ENCODE data around the gene MRPS16.
"Not testable (repeated sequence)": the region's sequence is repeated elsewhere in the genome, so short reads cannot be mapped to it uniquely, and the experiment has no call there.

Gene MRPS16

DNA sequence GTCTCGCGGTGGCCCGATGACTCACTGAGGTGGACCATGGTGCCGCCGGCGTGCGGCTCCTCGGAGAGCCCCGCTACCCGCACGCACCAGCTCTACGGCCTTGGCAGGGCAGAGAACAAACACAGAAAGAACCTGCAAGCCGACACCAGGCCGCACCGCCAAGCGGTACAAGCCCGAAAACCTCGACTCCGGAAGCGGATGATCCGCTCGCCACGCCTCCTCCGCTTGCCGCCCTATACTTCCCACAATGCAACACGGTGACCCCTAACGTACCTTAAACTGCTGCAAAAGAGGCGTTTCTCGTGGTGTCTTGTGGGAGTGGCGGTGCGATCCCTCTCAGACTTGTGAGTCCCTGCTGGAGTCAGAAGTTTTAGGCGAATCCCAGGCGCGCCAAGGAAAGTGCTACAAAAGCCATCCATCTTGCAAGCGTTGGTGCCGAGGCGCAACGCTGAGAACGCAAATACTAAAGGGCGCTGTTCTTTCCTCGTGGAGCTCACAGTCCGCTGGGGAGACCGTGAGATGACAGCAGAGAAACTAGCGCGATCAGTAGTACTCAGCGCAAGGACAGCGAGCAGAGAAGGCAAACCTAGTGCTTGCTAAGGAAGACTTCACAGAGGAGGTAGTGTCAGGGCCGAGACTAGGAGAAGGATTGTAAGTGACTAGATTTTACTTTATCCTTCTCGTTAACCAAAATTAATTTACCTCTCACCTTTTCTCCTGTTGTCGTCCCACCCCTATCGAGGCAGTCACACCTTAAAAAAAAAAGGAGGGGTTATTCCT is at the start of gene MRPS16:
Gene MRPS16 (minus strand): TSS at position 200 of the 780 bp plus-strand sequence. CDS start 162 bp downstream, at position 38.
- in situ Hi-C loops (cut with HindIII; ENCODE audit: low sequenced_read_pairs) = no loop called here

DNA sequence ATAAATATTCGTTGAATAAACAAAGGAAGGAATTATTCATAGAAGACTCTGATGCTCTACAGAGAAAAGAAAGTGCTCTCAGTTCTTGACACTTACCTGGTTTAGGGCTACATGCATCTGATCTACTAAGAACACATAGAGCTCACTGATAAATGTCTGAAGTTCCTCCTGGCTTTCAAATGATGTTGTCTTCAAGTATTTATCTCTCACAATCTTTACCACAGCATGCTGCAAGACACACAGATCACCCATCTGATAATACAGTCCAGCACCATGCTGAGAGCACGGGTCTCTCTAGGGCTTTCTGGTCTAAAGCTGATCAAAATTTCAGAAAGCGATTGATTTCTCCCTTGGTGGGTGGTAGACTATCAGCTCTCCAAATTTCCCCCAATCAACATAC is 44.5 kb upstream of the MRPS16 start:
- in situ Hi-C loops (cut with HindIII; ENCODE audit: low sequenced_read_pairs) = no loop called here

DNA sequence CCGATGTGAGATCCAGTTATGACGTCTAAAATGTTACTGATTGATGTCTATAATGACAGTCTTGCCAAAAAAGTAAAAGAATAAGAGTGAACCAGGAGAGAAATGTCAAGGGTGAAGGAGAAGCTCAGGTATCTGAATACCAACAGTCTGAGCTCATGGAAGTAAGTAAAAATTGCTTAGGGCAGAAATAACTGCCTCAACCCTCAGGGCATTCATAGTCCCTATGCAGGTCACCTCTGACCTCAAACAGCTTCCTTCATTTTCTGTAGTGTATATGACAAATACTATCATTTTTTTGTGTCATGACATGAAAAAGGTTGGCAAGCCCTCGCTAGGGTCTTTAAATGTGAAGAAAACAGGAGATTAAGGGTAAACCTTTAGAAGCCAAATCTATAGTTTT is 41.0 kb upstream of the MRPS16 start:
- in situ Hi-C loops (cut with HindIII; ENCODE audit: low sequenced_read_pairs) = no loop called here

DNA sequence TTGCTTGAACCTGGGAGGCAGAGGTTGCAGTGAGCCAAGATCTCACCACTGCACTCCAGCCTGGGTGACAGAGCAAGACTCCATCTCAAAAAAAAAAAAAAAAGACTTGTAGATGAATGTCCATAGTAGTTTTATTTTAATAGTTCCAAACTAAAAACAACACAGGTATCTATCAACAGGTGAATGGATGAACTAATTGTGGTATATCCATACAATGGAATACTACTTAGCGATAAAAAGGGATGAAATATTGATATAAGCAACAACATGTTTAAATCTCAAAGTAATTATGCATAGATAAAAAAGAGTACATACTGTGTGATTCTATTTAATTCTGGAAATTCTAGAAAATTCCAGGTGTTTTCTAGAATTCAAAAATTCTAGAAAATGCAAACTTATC is 37.5 kb upstream of the MRPS16 start:
- in situ Hi-C loops (cut with HindIII; ENCODE audit: low sequenced_read_pairs) = no loop called here

DNA sequence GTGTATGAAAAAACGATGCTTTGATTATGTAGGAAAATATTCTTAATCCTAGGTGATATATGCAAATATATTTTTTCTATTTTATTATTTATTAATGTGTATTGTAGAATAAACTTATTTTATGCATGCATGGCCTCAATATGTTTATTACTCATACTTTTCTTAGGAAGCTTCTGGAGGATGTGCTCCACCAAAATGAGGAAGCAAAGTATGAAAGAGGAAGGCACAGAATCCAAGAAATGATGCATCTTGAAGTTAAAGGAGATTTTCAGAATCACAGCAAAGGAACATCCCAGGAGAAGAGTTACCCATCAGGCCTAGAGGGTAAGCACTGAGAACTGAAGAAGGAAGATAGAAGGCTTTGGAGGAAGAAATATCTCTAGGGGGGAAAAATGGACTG is 35.0 kb upstream of the MRPS16 start:
- in situ Hi-C loops (cut with HindIII; ENCODE audit: low sequenced_read_pairs) = no loop called here

DNA sequence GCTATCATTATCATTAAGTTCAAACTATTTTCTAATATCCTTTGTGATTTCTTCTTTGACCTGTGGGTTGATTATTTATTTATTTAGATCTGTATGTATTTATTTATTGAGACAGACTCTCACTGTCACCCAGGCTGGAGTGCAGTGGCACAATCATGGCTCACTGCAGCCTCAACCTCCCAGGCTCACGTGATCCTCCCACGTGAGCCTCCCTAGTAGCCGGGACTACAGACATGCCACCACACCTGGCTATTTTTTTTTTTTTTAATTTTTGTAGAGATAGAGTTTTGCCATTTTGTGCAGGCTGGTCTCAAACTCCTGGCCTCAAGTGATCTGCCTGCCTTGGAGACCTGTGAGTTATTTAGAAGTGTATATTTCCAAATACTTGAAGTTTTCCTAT is 28.7 kb upstream of the MRPS16 start:
- in situ Hi-C loops (cut with HindIII; ENCODE audit: low sequenced_read_pairs) = no loop called here

DNA sequence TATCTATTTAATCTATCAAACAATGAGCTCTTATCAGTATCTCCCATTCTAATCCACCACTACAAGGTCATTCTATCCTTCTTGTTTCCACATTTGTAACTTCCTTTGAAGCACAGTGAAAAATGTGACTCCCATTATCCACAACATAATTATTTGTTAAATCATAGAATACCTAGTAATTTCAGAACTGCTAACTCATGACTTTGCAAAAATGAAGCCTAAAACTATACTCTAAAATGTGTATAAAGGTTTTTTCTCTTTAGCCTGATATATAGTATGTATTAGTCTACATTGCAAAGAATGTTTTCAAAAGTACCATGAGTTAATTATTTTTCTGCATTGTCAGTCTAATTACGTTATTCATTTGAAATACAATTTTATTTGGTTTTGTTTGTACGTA is 12.0 kb upstream of the MRPS16 start:
- in situ Hi-C loops (cut with HindIII; ENCODE audit: low sequenced_read_pairs) = no loop called here

DNA sequence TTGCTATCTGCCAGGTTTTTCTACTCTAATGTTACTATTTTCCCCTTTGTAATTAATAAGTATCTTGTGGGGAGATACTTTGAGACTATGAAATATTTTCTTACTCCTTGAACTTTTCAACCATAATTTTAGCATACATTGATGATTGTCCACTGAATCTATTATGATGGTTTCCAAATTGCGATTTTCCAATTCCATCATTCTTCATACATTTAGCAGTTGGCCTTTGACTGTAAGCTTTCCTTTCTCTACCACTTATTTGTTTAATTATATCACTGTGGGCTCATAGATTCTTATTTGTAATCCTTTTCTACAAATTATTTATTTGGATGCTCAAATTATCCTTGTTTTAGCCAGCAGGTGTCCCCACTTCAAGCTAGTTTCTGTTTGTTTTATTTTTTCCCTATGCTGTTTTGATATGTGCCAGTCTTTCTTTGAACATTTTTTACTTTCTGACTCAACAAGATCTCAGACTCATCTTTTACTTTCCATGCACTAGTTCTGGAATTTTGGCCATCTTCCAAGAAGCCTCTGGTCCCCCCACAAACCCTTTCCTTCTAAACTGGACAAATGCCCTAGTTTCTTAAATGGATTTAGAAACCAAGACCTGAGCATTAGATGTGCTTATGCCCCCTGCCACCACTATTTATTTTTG is 11.4 kb upstream of the MRPS16 start:
- in situ Hi-C loops (cut with HindIII; ENCODE audit: low sequenced_read_pairs) = no loop called here

DNA sequence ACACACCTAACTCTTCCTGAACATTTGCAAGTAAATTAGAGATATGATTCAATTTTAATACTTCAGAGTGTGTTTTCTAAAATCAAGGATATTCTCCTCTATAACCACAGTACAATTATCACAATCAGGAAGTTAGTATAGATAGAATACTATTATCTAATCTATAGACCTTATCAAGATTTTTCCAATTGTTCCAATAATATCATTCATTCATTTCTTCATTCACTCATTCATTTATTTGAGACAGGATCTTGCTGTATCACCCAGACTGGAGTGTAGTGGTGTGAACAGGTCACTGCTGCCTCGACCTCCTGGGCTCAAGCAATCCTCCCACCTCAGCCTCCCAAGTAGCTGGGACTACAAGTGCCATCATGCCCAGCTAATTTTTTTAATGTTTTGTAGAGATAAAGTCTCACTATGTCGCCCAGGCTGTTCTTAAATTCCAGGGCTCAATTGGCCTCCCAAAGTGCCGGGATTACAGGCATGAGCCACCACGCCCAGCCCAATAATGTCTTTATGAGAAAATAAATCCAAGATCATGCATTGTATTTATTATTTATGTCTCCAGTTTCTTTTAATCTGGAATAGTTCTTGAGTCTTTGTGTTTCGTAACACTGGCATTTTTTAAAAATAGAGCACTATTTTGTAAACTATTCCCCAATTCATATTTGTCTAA is 10.6 kb upstream of the MRPS16 start:
- in situ Hi-C loops (cut with HindIII; ENCODE audit: low sequenced_read_pairs) = no loop called here

DNA sequence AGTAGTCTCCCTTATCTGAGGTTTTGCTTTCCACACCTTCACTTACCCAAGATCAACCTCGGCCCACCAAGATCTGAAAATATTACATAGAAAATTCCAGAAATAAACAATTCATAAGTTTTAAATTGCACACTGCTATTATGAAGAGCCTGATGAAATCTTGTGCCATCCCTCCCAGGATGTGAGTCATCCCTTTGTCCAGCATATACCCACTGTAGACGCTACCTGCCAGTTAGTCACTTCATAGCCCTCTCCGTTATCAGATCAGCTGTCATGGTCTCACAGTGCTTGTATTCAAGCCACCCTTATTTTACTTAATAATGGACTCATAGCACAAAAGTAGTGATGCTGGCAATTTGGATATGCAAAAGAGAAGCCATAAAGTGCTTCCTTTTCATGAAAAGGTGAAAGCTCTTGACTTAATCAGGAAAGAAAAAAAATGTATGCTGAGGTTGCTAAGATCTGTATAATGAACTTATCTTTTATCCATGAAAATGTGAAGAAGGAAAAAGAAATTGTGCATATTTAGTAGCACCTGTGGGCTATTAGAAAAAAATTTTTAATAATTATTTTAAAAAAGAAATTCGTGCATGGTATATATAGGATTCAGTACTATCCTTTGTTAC is 9.8 kb upstream of the MRPS16 start:
- in situ Hi-C loops (cut with HindIII; ENCODE audit: low sequenced_read_pairs) = no loop called here

DNA sequence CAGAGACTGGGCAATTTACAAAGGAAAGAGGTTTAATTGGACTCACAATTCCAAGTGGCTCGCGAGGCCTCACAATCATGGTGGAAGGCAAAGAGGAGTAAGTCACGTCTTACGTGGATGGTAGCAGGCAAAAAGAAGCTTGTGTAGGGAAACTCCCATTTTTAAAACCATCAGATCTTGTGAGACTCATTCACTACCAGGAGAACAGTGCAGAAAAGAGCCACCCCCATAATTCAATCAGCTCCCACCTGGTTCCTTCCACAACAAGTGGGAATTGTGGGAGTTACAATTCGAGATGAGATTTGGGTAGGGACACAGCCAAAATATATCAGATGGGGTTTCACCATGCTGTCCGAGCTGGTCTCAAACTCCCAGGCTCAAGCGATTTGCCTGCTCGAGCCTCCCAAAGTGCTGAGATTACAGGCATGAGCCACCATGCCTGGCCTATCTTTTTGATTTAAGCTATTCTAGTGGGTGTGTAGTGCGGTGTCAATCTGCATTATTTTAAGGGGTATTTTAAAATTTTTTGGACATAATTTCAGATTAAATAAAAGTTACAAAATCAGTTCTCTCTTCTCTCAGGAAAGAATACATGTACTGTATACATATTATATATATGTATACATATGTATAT is 9.0 kb upstream of the MRPS16 start:
- in situ Hi-C loops (cut with HindIII; ENCODE audit: low sequenced_read_pairs) = no loop called here

DNA sequence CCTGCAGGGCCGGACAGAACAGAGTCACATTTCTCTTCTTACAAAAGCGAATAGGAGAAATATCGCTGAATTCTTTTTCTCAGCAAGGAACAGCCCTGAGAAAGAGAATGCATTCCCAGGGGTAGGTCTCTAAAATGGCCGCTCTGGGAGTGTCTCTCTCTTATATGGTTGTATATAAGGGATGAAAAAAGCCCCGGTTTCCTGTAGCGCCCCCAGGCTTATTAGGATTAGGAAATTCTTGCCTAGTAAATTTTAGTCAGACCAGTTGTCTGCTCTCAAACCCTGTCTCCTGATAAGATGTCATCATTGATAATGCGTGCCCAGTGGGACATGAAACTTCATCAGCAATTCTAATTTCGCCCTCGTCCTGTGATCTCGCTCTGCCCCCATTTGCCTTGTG is 6.2 kb upstream of the MRPS16 start:
- in situ Hi-C loops (cut with HindIII; ENCODE audit: low sequenced_read_pairs) = not testable (repeated sequence)

DNA sequence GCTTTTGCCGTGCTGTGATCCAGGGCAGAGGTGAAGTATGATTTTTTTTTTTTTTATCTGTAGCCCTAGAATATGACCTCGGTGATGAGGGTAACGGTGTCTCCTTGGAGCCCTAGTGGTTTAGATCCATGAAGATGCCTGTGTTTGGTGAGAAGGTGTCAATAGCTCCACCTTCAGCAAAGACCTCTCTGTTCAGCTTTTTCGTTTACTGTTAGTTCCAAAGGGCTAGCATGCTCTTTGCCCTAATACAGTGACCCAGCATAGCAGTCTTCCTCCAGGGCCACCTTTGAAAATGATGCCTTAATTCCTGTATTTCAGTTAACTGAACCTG is 746 bp upstream of the MRPS16 start:
- in situ Hi-C loops (cut with HindIII; ENCODE audit: low sequenced_read_pairs) = no loop called here

DNA sequence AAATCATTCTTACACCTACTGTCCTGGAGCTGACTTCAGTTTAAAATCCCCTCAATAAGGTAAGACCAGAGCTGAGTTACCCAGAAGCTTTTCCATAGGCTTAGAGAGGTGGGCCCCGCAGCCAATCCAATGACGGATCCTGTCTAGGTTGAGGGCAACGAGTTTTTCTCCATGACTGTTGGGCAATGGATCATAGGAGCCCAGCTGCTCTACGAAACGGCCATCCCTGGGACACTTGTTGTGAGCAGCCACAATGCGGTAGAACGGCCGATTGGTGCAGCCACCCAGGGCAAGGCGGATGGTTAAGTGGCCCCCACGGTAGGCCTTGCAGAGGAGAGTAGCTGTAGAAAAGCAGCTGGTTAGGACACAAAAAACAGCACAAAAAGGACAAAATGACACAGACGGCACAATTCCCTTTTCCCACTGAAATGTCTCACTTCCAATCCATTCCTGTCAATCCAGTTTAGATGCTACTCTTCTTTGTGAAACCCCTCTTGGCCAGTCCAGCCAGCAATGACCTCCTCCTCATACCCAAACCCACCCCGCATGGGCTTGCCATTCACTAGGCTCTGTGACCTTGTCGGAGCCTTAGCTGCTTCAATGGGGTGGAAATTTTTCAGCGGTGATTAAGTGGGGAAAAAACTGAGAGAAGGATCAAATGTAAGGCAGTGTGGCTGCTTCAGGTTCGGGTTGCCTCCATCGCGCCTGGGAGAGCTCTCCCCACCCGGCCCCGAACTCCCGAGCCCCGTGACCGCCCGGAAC is 580 bp downstream of the MRPS16 start:
- in situ Hi-C loops (cut with HindIII; ENCODE audit: low sequenced_read_pairs) = no loop called here

DNA sequence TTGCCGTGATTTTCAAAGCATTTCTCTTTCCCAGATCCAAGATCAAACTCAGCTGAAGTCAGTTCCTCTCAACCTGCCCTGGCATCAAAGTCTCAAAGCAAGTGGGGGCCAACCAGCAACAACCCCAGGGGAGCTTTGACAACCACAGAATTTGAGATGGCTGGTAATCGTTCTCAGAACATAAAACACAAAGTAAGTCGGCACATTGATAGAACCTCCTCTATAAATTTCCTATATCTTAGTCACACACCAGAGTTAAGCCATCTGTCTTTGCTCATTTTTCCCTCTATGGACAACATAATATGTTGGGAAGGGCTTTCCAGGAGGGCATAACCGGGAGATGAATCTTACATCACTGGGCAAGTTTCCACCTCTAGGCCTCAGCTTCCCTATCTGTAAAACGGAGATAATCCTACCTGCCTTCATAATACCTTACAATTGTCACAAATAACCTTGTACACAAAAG is 4.2 kb downstream of the MRPS16 start:
- in situ Hi-C loops (cut with HindIII; ENCODE audit: low sequenced_read_pairs) = no loop called here

DNA sequence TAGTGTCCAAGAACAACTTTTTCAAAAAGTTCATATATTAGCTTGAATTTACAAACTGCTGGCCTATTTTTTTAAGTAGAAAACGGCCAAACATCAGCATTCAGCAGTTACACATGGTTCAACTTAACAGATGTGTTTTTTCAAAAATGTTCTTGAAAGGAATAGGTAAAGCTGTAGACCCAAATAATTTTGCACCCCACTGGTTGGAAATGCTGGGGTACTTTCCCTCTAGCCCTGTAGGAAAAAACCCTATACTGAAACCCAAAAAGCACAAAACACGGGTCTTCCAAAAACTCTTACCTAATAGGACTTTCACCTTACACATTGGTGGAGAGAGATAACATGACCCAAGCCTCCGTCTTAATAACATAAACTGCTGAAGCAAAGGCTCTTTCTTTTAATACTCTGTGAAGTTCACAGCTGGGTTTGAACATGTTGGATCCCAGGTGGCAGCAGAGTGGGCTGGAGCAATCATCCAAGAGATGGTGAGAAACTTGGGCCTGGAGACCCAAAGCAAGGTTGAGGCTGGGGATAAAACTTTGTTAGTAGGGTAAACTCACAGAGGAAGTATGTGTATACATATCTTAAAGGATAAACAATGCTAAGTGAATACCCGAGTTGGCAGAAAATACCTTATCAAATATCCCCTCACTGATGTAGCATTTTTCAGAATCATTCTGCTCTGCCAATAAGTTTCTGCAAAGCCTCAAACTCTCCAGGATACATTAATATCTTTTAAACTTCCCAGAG is 4.8 kb downstream of the MRPS16 start:
- in situ Hi-C loops (cut with HindIII; ENCODE audit: low sequenced_read_pairs) = no loop called here

DNA sequence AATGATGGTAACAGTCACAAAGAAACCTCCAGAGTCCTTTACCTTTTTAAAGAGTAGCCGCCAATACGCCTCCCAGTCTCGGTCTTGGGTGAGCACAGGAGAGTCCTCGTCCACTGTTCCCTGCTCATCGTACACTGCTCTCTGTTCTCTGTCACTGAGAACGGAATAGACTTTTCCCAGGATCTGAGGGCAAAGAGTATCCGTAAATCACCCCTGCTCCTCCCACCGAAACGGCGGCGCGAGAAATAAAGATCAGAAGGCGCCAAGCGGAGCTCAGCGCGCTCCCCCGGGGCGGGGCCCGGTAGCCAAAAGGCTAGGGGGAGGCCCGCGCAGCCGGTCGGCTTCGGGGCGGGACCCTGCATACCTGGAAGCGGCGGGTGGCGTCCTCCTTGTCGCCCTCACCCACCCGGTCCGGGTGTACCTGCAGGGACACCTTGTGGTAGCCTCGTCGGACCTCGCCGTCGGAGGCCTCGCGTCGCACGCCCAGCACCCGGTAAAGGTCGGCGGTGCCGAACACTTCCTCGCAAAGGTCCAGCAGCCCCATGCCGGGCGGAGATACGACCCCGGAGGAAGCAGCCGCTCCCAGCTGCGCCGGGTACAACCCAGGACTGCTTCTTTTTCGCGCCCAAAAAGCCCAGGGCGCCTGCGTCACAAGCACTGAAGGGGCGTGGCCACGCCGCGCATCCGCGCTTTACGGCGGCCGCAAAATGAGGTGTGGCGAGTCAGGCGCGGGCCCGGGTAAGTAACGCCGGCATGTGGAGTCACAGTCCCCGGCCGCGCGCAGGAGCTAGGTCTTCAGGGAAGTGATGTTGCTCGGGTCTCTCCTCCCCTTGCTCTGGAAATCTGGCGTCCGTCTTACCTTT is 5.6 kb downstream of the MRPS16 start, which contains the start of gene DNAJC9:
Gene DNAJC9 (minus strand): TSS at position 610 of the 863 bp plus-strand sequence. CDS start 66 bp downstream, at position 544.
- in situ Hi-C loops (cut with HindIII; ENCODE audit: low sequenced_read_pairs) = no loop called here

DNA sequence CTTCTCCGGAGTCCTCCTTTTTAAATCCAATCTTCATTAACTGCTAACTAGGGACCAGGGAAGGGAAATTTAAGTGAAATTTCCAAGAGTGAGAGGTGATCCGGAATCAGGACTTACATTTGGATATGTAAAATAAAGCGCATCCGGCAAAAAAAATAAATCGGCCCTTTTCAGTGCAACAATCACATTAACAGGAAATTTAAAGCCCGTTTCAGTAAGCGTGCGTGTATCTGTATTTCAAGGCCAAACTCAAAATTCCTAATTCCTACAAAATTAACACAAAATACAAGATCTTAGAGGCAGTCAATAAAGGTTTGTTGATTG is 6.2 kb downstream of the MRPS16 start:
- in situ Hi-C loops (cut with HindIII; ENCODE audit: low sequenced_read_pairs) = no loop called here

All from endothelial cell of hepatic sinusoid (primary cell).